Gastrocnemius medialis (tissue), 4 donors: Measurements from ENCODE around the gene MRPL28.

Experiments
- POLR2A ChIP-seq, 2 donors: fragments of 450-650 bp; IDR thresholded peaks; one replicate each; pipeline ENCODE4 v1.6.1; 2017; ENCODE audit warnings: antibody characterized with exemption in 2 of 2, mild to moderate bottlenecking in 2 of 2, moderate library complexity in 2 of 2
- TF ChIP-seq, protein P1 (sequence below), 5 experiments: fragments of 450-650 bp in 3 of 5; fragments of 200-600 bp in 2 of 5; sonication (generic) in 2 of 5; IDR thresholded peaks in 4 of 5; conservative IDR thresholded peaks in 1 of 5; 1 replicate in 4 of 5; 2 replicates in 1 of 5; pipeline ENCODE4 v1.5.1; 2016 to 2019; ENCODE audit warnings: antibody characterized with exemption in 5 of 5, mild to moderate bottlenecking in 3 of 5, moderate library complexity in 3 of 5

DNA sequence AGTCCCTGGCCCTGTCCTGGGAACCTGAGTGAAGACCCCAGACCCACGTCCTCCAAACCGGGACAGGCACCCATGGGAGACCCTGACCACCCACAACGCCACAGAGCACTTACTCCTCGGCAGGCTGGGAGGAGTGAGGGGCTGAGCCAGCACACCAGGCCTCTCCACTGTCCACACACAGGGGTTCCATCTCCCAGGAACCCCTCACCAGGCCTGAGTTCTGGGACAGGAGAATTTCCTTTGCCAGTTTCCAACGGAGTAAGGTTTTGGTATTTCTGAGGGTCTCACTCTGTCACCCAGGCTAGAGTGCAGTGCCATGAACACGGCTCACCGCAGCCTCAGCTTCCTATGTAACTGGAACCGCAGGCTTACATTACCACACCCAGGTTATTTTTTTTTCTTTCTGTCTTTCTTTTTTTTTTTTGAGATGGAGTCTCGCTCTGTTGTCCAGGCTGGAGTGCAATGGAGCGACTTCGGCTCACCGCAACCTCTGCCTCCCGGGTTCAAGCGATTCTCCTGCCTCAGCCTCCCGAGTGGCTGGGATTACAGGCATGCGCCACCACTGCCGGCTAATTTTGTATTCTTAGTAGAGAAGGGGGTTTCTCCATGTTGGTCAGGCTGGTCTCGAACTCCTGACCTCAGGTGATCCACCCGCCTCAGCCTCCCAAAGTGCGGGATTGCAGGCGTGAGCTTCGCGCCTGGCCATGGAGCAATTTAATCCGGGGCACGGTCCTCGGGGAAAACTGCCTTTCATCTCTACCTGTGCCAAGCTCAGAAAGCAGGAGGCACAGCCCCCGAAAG is 9.8 kb upstream of the MRPL28 start:
- TF ChIP-seq, protein P1, sequence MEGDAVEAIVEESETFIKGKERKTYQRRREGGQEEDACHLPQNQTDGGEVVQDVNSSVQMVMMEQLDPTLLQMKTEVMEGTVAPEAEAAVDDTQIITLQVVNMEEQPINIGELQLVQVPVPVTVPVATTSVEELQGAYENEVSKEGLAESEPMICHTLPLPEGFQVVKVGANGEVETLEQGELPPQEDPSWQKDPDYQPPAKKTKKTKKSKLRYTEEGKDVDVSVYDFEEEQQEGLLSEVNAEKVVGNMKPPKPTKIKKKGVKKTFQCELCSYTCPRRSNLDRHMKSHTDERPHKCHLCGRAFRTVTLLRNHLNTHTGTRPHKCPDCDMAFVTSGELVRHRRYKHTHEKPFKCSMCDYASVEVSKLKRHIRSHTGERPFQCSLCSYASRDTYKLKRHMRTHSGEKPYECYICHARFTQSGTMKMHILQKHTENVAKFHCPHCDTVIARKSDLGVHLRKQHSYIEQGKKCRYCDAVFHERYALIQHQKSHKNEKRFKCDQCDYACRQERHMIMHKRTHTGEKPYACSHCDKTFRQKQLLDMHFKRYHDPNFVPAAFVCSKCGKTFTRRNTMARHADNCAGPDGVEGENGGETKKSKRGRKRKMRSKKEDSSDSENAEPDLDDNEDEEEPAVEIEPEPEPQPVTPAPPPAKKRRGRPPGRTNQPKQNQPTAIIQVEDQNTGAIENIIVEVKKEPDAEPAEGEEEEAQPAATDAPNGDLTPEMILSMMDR (IDR thresholded peaks at IDR 0.05 in 4 of 5, conservative IDR thresholded peaks at IDR 0.05 in 1 of 5) = no peak
- TF ChIP-seq POLR2A (IDR thresholded peaks at IDR 0.05) = no peak
